PFSK-1 (cell line): ENCODE results near the gene CENPV.

Source experiments
- FOXP2 ChIP-seq: optimal IDR thresholded peaks from 2 replicates; pipeline ENCODE3; 2011; ENCODE audit warnings: borderline replicate concordance, control low read depth, inconsistent platforms; ENCODE audit not compliant: insufficient read depth; ENCODE audit errors: extremely low read length, extremely low read depth
- POLR2AphosphoS5 ChIP-seq: IDR thresholded peaks from 2 replicates; pipeline ENCODE4 v1.6.1; 2012; ENCODE audit warnings: low read depth, mild to moderate bottlenecking, control low read depth, low read length, moderate library complexity
- REST ChIP-seq, 2 experiments: IDR thresholded peaks; 2 replicates each; pipeline versions ENCODE4 v1.6.1 to v1.8.0; 2011 to 2012; ENCODE audit warnings: low read depth in 2 of 2, low read length in 2 of 2, control low read depth in 1 of 2, inconsistent platforms in 1 of 2, mild to moderate bottlenecking in 1 of 2, moderate library complexity in 1 of 2; ENCODE audit not compliant: insufficient read depth in 1 of 2
- SIN3A ChIP-seq: IDR thresholded peaks from 2 replicates; pipeline ENCODE4 v1.6.1; 2012; ENCODE audit warnings: mild to moderate bottlenecking, low read length, moderate library complexity, borderline replicate concordance; ENCODE audit not compliant: insufficient read depth
- TAF1 ChIP-seq: IDR thresholded peaks from 2 replicates; pipeline ENCODE4 v1.6.1; 2012; ENCODE audit warnings: low read length, control low read depth, borderline replicate concordance; ENCODE audit not compliant: insufficient read depth

Gene CENPV

GRCh38 chr17:16349431-16349830 lies 3.8 kb downstream of the CENPV start:
- TF ChIP-seq TAF1 = no peak
- TF ChIP-seq POLR2AphosphoS5 = no peak
- no peak for TF ChIP-seq FOXP2
- TF ChIP-seq REST (IDR thresholded peaks at IDR 0.05; ENCODE audit: insufficient read depth in 1 of 2, low read depth in 2 of 2, low read length in 2 of 2) = no peak
- no peak for TF ChIP-seq SIN3A

DNA sequence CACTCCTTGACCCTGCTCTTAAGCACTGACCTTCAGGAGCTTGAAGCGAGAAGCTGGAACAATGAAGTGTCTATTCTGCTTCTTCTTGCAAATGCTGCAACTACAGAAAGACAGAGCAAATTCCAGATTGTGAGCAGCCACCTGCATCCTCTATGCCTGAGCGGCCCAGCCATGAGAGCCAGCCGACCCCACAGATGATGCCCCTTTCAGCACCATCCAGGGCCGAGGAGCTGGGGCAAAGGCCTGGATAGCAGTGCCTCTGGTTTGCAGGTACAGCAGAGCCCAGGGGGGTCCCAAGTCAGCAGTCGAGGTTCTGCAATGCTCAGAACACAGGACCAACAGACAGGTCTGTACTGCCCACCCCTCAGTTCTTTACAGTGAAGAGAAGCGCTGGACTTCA lies 4.7 kb downstream of the CENPV start:
- TF ChIP-seq POLR2AphosphoS5 = no peak
- no peak for TF ChIP-seq FOXP2
- no peak for TF ChIP-seq TAF1
- TF ChIP-seq REST (IDR thresholded peaks at IDR 0.05; ENCODE audit: insufficient read depth in 1 of 2, low read depth in 2 of 2, low read length in 2 of 2) = no peak
- no peak for TF ChIP-seq SIN3A

DNA sequence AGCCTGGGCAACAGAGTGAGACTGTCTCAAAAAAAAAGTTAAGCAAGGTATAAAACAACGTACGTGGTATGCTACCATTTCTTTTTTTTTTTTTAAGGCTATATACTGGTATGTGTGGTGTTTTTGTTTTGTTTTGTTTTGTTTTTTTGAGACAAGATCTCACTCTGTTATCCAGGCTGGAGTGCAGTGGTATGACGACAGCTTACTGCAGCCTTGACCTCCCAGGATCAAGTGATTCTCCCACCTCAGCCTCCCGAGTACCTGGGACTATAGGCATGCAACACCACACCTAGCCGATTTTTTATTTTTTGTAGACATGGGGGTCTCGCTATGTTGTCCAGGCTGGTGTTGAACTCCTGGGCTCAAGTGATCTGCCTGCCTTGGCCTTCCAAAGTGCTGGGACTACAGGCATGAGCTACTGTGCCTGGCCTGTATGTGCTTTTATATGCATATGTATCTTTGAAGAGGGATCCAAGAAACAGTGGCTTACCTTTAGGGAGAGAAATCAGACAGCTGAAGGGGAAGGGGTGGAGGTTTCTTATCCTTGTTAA lies 6.5 kb downstream of the CENPV start:
- TF ChIP-seq TAF1 (no peak), POLR2AphosphoS5 (no peak), SIN3A (no peak), REST (IDR thresholded peaks at IDR 0.05; ENCODE audit: insufficient read depth in 1 of 2, low read depth in 2 of 2, low read length in 2 of 2) (no peak), FOXP2 (no peak)

- no peak for TF ChIP-seq POLR2AphosphoS5
- no peak for TF ChIP-seq FOXP2
- no peak for TF ChIP-seq SIN3A
- no peak for TF ChIP-seq REST (IDR thresholded peaks at IDR 0.05; ENCODE audit: insufficient read depth in 1 of 2, low read depth in 2 of 2, low read length in 2 of 2)
- TF ChIP-seq TAF1 = no peak
Observed at GRCh38 chr17:16345565-16345964, 7.7 kb downstream of the CENPV start.

- TF ChIP-seq SIN3A (no peak), TAF1 (no peak), REST (IDR thresholded peaks at IDR 0.05; ENCODE audit: insufficient read depth in 1 of 2, low read depth in 2 of 2, low read length in 2 of 2) (no peak), POLR2AphosphoS5 (no peak), FOXP2 (no peak)
Observed at GRCh38 chr17:16343569-16343968, 9.7 kb downstream of the CENPV start.
